H1 (cell line): ENCODE results near the gene CHST3. TPM values are rescaled to one million over a fixed set of nuclear protein-coding genes. Genes with fewer than 3 reads are reported as not detected.

ENCODE experiments used
- CTCF ChIA-PET: fragments of 300-600 bp; sonication (Branson Sonifier 250); formaldehyde crosslinking; loops from one replicate; lab custom pipeline; 2021; ENCODE audit not compliant: partially characterized antibody; lab: Charles Lee
- POLR2A ChIA-PET: fragments of 300-600 bp; sonication (Branson Sonifier 250); formaldehyde crosslinking; loops from one replicate; lab custom pipeline; 2021; ENCODE audit warnings: inconsistent platforms; ENCODE audit not compliant: partially characterized antibody; lab: Charles Lee
- DNase-seq, 2 experiments: peaks; one replicate each; pipeline versions ENCODE4 v3.0.0 to v3.0.0-alpha.2; 2010 to 2022; ENCODE audit warnings: low spot score in 2 of 2, low read depth in 1 of 2, mixed read lengths in 1 of 2
- FAIRE-seq: peaks from 2 replicates; lab custom pipeline; 2011; peaks lifted over from hg19 to GRCh38; lab: Jason Lieb, UNC
- H2AFZ ChIP-seq: 2 replicates; pipeline ENCODE4 v1.8.1; 2012; ENCODE audit warnings: low read length, inconsistent platforms
- H2AK5ac ChIP-seq: 2 replicates; pipeline ENCODE4 v1.6.1; 2013; ENCODE audit warnings: low read depth, low read length
- H2BK120ac ChIP-seq: replicated peaks from 2 replicates; pipeline ENCODE3; 2013; ENCODE audit warnings: low read depth, low read length, inconsistent platforms
- H2BK12ac ChIP-seq: 2 replicates; pipeline ENCODE4 v1.6.1; 2013; ENCODE audit warnings: low read depth, low read length
- H2BK15ac ChIP-seq: 2 replicates; pipeline ENCODE4 v1.6.1; 2013; ENCODE audit warnings: low read length
- H2BK20ac ChIP-seq: 2 replicates; pipeline ENCODE4 v1.6.1; 2013; ENCODE audit warnings: low read length
- H2BK5ac ChIP-seq: 2 replicates; pipeline ENCODE4 v1.6.1; 2013; ENCODE audit warnings: low read depth, low read length
- H3K14ac ChIP-seq: 2 replicates; pipeline ENCODE4 v1.6.1; 2013; ENCODE audit warnings: inconsistent platforms; ENCODE audit not compliant: insufficient read length
- H3K18ac ChIP-seq: 2 replicates; pipeline ENCODE4 v1.6.1; 2013; ENCODE audit warnings: low read length; ENCODE audit errors: extremely low read depth
- H3K23ac ChIP-seq: 2 replicates; pipeline ENCODE4 v1.6.1; 2013; ENCODE audit warnings: inconsistent platforms; ENCODE audit not compliant: insufficient read length
- H3K23me2 ChIP-seq: 2 replicates; pipeline ENCODE4 v1.6.1; 2013; ENCODE audit warnings: low read depth, low read length
- H3K27ac ChIP-seq: 2 replicates; pipeline ENCODE4 v1.6.1; 2011; ENCODE audit warnings: low read depth, low read length, inconsistent platforms
- H3K27me3 ChIP-seq, 4 experiments: replicated peaks in 1 of 4; 1 replicate in 1 of 4; 2 replicates in 3 of 4; pipeline versions ENCODE4 v1.6.1 to v1.8.1; 2011 to 2013; ENCODE audit warnings: low read length in 3 of 4, mild to moderate bottlenecking in 3 of 4, inconsistent platforms in 2 of 4, mixed read lengths in 2 of 4, moderate library complexity in 1 of 4; ENCODE audit not compliant: control insufficient read depth in 3 of 4, insufficient read depth in 3 of 4; ENCODE audit errors: extremely low read depth in 1 of 4
- H3K36me3 ChIP-seq, 4 experiments: 2 replicates each; pipeline versions ENCODE4 v1.6.1 to v1.8.1; 2011 to 2013; ENCODE audit warnings: mild to moderate bottlenecking in 4 of 4, low read length in 3 of 4, moderate library complexity in 2 of 4, control low read depth in 1 of 4, inconsistent platforms in 1 of 4; ENCODE audit not compliant: insufficient read depth in 4 of 4, control insufficient read depth in 2 of 4
- H3K4ac ChIP-seq: replicated peaks from 2 replicates; pipeline ENCODE3; 2013; ENCODE audit warnings: low read length, low read depth, mixed read lengths, inconsistent platforms; ENCODE audit not compliant: insufficient read length
- H3K4me1 ChIP-seq, 4 experiments: replicated peaks in 1 of 4; 1 replicate in 1 of 4; 2 replicates in 3 of 4; pipeline versions ENCODE4 v1.6.1 to v1.8.1; 2011 to 2013; ENCODE audit warnings: low read length in 3 of 4, inconsistent platforms in 2 of 4, mixed read lengths in 1 of 4; ENCODE audit not compliant: insufficient read depth in 4 of 4, control insufficient read depth in 3 of 4
- H3K4me2 ChIP-seq, 2 experiments: 2 replicates each; pipeline versions ENCODE4 v1.6.1 to v1.8.1; 2011 to 2013; ENCODE audit warnings: low read depth in 2 of 2, low read length in 2 of 2, control low read depth in 1 of 2, inconsistent platforms in 1 of 2, mild to moderate bottlenecking in 1 of 2; ENCODE audit not compliant: insufficient read depth in 1 of 2
- H3K4me3 ChIP-seq, 4 experiments: fragments of 200-600, 300-600 bp in 1 of 4; sonication (generic), shearing (Covaris generic), sonication (Bioruptor Twin) in 1 of 4; 2 replicates each; pipeline versions ENCODE4 v1.5.1 to v1.8.1; 2011 to 2016; ENCODE audit warnings: low read length in 4 of 4, low read depth in 3 of 4, control low read depth in 2 of 4, inconsistent platforms in 2 of 4, mild to moderate bottlenecking in 2 of 4, mixed read lengths in 1 of 4, moderate library complexity in 1 of 4; ENCODE audit not compliant: insufficient read depth in 2 of 4; ENCODE audit errors: extremely low read depth in 1 of 4
- H3K56ac ChIP-seq: replicated peaks from 2 replicates; pipeline ENCODE3; 2013; ENCODE audit warnings: low read depth, mild to moderate bottlenecking, mixed read lengths, low read length, inconsistent platforms; ENCODE audit not compliant: insufficient read length
- H3K79me1 ChIP-seq: 2 replicates; pipeline ENCODE4 v1.6.1; 2013; ENCODE audit warnings: low read depth, low read length, control low read depth
- H3K79me2 ChIP-seq, 2 experiments: 2 replicates each; pipeline versions ENCODE4 v1.6.1 to v1.8.1; 2012 to 2013; ENCODE audit warnings: low read length in 2 of 2, mild to moderate bottlenecking in 2 of 2, inconsistent platforms in 1 of 2; ENCODE audit not compliant: insufficient read depth in 2 of 2, control insufficient read depth in 1 of 2
- H3K9ac ChIP-seq, 4 experiments: replicated peaks in 1 of 4; 1 replicate in 1 of 4; 2 replicates in 3 of 4; pipeline versions ENCODE4 v1.6.1 to v1.8.1; 2011 to 2013; ENCODE audit warnings: low read depth in 3 of 4, low read length in 3 of 4, control low read depth in 2 of 4, mild to moderate bottlenecking in 2 of 4, moderate library complexity in 2 of 4, inconsistent platforms in 1 of 4; ENCODE audit errors: extremely low read depth in 1 of 4
- H3K9me3 ChIP-seq, 2 experiments: 2 replicates each; pipeline versions ENCODE4 v1.6.1 to v1.8.1; 2012 to 2013; ENCODE audit warnings: mild to moderate bottlenecking in 2 of 2, moderate library complexity in 2 of 2, control low read depth in 1 of 2, inconsistent platforms in 1 of 2, low read depth in 1 of 2, low read length in 1 of 2, mixed read lengths in 1 of 2; ENCODE audit not compliant: insufficient read depth in 2 of 2
- H4K20me1 ChIP-seq, 2 experiments: replicated peaks in 1 of 2; 2 replicates each; pipeline versions ENCODE3 to v1.8.1; 2011 to 2013; ENCODE audit warnings: inconsistent platforms in 2 of 2, low read length in 2 of 2, mild to moderate bottlenecking in 1 of 2; ENCODE audit not compliant: insufficient read depth in 2 of 2, control insufficient read depth in 1 of 2
- H4K5ac ChIP-seq: 2 replicates; pipeline ENCODE4 v1.6.1; 2013; ENCODE audit warnings: low read length, low read depth, mixed read lengths, inconsistent platforms; ENCODE audit not compliant: insufficient read length
- H4K8ac ChIP-seq: 2 replicates; pipeline ENCODE4 v1.8.0; 2013; ENCODE audit warnings: mild to moderate bottlenecking, moderate library complexity, low read length, inconsistent platforms; ENCODE audit not compliant: insufficient read depth; ENCODE audit errors: extremely low read depth
- H4K91ac ChIP-seq: replicated peaks from 2 replicates; pipeline ENCODE3; 2013; ENCODE audit warnings: low read length, mixed read lengths, inconsistent platforms; ENCODE audit not compliant: insufficient read length
- CBX8 ChIP-seq: fragments of 300-800, 300-1000 bp; sonication (generic); IDR thresholded peaks from 2 replicates; pipeline ENCODE4 v1.7.1; 2016; ENCODE audit warnings: low read depth, low read length, borderline replicate concordance
- CREB1 ChIP-seq: IDR thresholded peaks from 2 replicates; pipeline ENCODE4 v1.6.1; 2012; ENCODE audit warnings: inconsistent platforms
- CTBP2 ChIP-seq: IDR thresholded peaks from 2 replicates; pipeline ENCODE4 v1.7.0; 2011; ENCODE audit warnings: borderline replicate concordance, mild to moderate bottlenecking, moderate library complexity, mixed read lengths, low read length; ENCODE audit not compliant: insufficient read depth, insufficient read length
- CTCF ChIP-seq, 3 experiments: IDR thresholded peaks; 1 replicate in 2 of 3; 2 replicates in 1 of 3; pipeline versions ENCODE4 v1.5.1 to v1.6.1; 2011; ENCODE audit warnings: low read length in 3 of 3, mild to moderate bottlenecking in 3 of 3, inconsistent platforms in 2 of 3, low read depth in 1 of 3, moderate library complexity in 1 of 3; ENCODE audit not compliant: insufficient read depth in 1 of 3; ENCODE audit errors: control extremely low read depth in 1 of 3
- EP300 ChIP-seq, 2 experiments: IDR thresholded peaks; 1 replicate in 1 of 2; 2 replicates in 1 of 2; pipeline ENCODE4 v1.6.1; 2011 to 2012; ENCODE audit warnings: low read depth in 2 of 2, low read length in 2 of 2, mild to moderate bottlenecking in 2 of 2, borderline replicate concordance in 1 of 2, inconsistent platforms in 1 of 2, moderate library complexity in 1 of 2
- NRF1 ChIP-seq: IDR thresholded peaks from 2 replicates; pipeline ENCODE4 v1.6.1; 2011; ENCODE audit warnings: mild to moderate bottlenecking, low read depth, low read length, improper control_type of control experiment
- SAP30 ChIP-seq: fragments of 300-600 bp; sonication (generic); IDR thresholded peaks from 2 replicates; pipeline ENCODE4 v1.7.1; 2012; ENCODE audit warnings: low read length, moderate library complexity, mild to moderate bottlenecking, inconsistent platforms; ENCODE audit not compliant: insufficient read depth, insufficient replicate concordance
- SP2 ChIP-seq: IDR thresholded peaks from 2 replicates; pipeline ENCODE4 v1.6.1; 2012; ENCODE audit warnings: mild to moderate bottlenecking, low read length, inconsistent platforms
- ZNF274 ChIP-seq: IDR thresholded peaks from 2 replicates; pipeline ENCODE4 v1.7.0; 2012; ENCODE audit warnings: low read length, borderline replicate concordance; ENCODE audit errors: extremely low read depth
- WGBS, 2 experiments: shearing (Covaris generic) in 1 of 2; methylation state at CpG; one replicate each; pipeline versions ENCODE4 v1.1.6 to v1.1.7; 2013 to 2015; ENCODE audit warnings: low lambda C conversion rate in 2 of 2, mixed read lengths in 2 of 2, inconsistent platforms in 1 of 2, low coverage in 1 of 2, missing lambda C conversion rate in 1 of 2; ENCODE audit not compliant: insufficient replicate concordance in 2 of 2, insufficient coverage in 1 of 2, insufficient read length in 1 of 2; ENCODE audit errors: extremely low coverage in 1 of 2, missing lambda C conversion rate in 1 of 2; 5-methylcytosine and 5-hydroxymethylcytosine counted together
- polyA plus RNA-seq, 7 experiments: library from polyadenylated mRNA; depleted of rRNA in 3 of 7; stranded (reverse) in 5 of 7; unstranded in 2 of 7; fragments of >200 nt in 5 of 7; fragments of 200-250 nt in 2 of 7; gene quantifications; 1 replicate in 5 of 7; 2 replicates in 1 of 7; 4 replicates in 1 of 7; pipeline versions ENCODE4 v1.2.1 to v1.2.3, GENCODE V29; 2011 to 2013; ENCODE audit warnings: missing spikeins in 2 of 7, mixed read lengths in 2 of 7
- total RNA-seq: library from RNA; stranded (reverse); fragmentation: NEBNext Ultra II Directional; extraction: Animal tissue kit (Norgen Biotek cat#: 25700); gene quantifications from 2 replicates; pipeline ENCODE4 v1.2.1, GENCODE V29; 2021

CHST3 gene
- total and polyA plus RNA-seq, 2 of the 8 experiments (the other 6 are each of a cell fraction or from before 2014, with no cell fraction given) = 2.0 to 5.8 TPM

- no peak overlapping the region for H3K27ac ChIP-seq
- H2BK120ac ChIP-seq = no peak overlapping the region
- no peaks in the 10 kb centered on the region for H3K79me1 ChIP-seq
- no peaks in the 10 kb centered on the region; a peak in 1 of 7 replicates for H3K4me1 ChIP-seq
- 89% methylated on average over 7 of the region's 7 CpGs; no CpG with 5 or more reads in 1 of the 2 experiments for WGBS, 2 experiments
- no peak overlapping the region for H3K9ac ChIP-seq
- H4K5ac ChIP-seq = no peak overlapping the region
- no peaks in the 10 kb centered on the region for H4K20me1 ChIP-seq
- H3K27me3 ChIP-seq = no peaks in the 10 kb centered on the region
- H2BK12ac ChIP-seq = no peak overlapping the region
- no peak overlapping the region for H4K91ac ChIP-seq
- H2BK5ac ChIP-seq = no peak overlapping the region
- no peak overlapping the region for H3K56ac ChIP-seq
- H2AFZ ChIP-seq = no peak overlapping the region
- H2AK5ac ChIP-seq = no peak overlapping the region
- H3K4me3 ChIP-seq = no peak overlapping the region
- H3K23ac ChIP-seq = no peak overlapping the region
- no peak overlapping the region for H2BK20ac ChIP-seq
- no peak for FAIRE-seq
- H3K18ac ChIP-seq = no peak overlapping the region
- H3K14ac ChIP-seq = no peak overlapping the region
- peaks cover 0 to 5% (median 0%) of the 10 kb centered on the region in 4 experiments; a peak in 2 of 8 replicates for H3K36me3 ChIP-seq
- ChIA-PET CTCF (interaction anchor here (0.6 to 0.8 kb wide), 2 partner anchors 38 to 39 kb away, joined by 3 read pairs; no protein-coding TSS in a partner anchor), POLR2A (interaction anchor here (0.6 to 1.3 kb wide), 2 partner anchors 7 to 106 kb away, joined by 3 read pairs; no protein-coding TSS in a partner anchor)
- no peak for TF ChIP-seq CREB1
- no peak for TF ChIP-seq CBX8
- no peak for TF ChIP-seq CTCF (IDR thresholded peaks at IDR 0.05; ENCODE audit: control extremely low read depth in 1 of 3, insufficient read depth in 1 of 3, low read depth in 1 of 3, low read length in 3 of 3)
- no peak for TF ChIP-seq SP2
- no peak for TF ChIP-seq CTBP2
- TF ChIP-seq ZNF274 = no peak
- no peak for TF ChIP-seq NRF1
- TF ChIP-seq SAP30 = no peak
- TF ChIP-seq EP300 (IDR thresholded peaks at IDR 0.05; ENCODE audit: borderline replicate concordance in 1 of 2, low read depth in 2 of 2, low read length in 2 of 2) = no peak
- no peak for DNase-seq
- no peak overlapping the region for H2BK15ac ChIP-seq
- no peaks in the 10 kb centered on the region for H3K9me3 ChIP-seq
- no peaks in the 10 kb centered on the region for H3K79me2 ChIP-seq
- no peak overlapping the region for H3K4me2 ChIP-seq
- H4K8ac ChIP-seq = no peak overlapping the region
- H3K4ac ChIP-seq = no peak overlapping the region
- no peaks in the 10 kb centered on the region for H3K23me2 ChIP-seq
These were observed 46.2 kb downstream of the CHST3 start for GRCh38 chr10:72010234-72010973.
